Astrocyte (in vitro differentiated cells and primary cell): ENCODE results near the gene ITGB2.

Experiments
- EZH2 ChIP-seq: IDR thresholded peaks from 2 replicates; pipeline ENCODE4 v1.6.1; 2012; ENCODE audit warnings: mild to moderate bottlenecking, low read length, inconsistent platforms; ENCODE audit not compliant: insufficient read depth
- TF ChIP-seq, protein P1 (sequence below): IDR thresholded peaks from 2 replicates; pipeline ENCODE4 v1.5.1; 2011; ENCODE audit warnings: low read depth, mild to moderate bottlenecking, inconsistent platforms, low read length, moderate library complexity; ENCODE audit not compliant: insufficient read depth

GRCh38 chr21:44903050-44903685, 17.5 kb downstream of the ITGB2 start:
- TF ChIP-seq, protein P1, sequence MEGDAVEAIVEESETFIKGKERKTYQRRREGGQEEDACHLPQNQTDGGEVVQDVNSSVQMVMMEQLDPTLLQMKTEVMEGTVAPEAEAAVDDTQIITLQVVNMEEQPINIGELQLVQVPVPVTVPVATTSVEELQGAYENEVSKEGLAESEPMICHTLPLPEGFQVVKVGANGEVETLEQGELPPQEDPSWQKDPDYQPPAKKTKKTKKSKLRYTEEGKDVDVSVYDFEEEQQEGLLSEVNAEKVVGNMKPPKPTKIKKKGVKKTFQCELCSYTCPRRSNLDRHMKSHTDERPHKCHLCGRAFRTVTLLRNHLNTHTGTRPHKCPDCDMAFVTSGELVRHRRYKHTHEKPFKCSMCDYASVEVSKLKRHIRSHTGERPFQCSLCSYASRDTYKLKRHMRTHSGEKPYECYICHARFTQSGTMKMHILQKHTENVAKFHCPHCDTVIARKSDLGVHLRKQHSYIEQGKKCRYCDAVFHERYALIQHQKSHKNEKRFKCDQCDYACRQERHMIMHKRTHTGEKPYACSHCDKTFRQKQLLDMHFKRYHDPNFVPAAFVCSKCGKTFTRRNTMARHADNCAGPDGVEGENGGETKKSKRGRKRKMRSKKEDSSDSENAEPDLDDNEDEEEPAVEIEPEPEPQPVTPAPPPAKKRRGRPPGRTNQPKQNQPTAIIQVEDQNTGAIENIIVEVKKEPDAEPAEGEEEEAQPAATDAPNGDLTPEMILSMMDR, result no peak
- TF ChIP-seq EZH2, result no peak
